HG03439 (cell line): ENCODE data around the gene MEI1.
"Not testable (repeated sequence)": the region's sequence is repeated elsewhere in the genome, so short reads cannot be mapped to it uniquely, and the experiment has no call there.

Experiments used
- ATAC-seq: cut with Tn5 transposase; IDR thresholded peaks from one replicate; pipeline ENCODE4 v1.9.1; 2021; ENCODE audit warnings: mild to moderate bottlenecking, moderate library complexity; ENCODE audit not compliant: unreplicated experiment

Gene MEI1, protein sequence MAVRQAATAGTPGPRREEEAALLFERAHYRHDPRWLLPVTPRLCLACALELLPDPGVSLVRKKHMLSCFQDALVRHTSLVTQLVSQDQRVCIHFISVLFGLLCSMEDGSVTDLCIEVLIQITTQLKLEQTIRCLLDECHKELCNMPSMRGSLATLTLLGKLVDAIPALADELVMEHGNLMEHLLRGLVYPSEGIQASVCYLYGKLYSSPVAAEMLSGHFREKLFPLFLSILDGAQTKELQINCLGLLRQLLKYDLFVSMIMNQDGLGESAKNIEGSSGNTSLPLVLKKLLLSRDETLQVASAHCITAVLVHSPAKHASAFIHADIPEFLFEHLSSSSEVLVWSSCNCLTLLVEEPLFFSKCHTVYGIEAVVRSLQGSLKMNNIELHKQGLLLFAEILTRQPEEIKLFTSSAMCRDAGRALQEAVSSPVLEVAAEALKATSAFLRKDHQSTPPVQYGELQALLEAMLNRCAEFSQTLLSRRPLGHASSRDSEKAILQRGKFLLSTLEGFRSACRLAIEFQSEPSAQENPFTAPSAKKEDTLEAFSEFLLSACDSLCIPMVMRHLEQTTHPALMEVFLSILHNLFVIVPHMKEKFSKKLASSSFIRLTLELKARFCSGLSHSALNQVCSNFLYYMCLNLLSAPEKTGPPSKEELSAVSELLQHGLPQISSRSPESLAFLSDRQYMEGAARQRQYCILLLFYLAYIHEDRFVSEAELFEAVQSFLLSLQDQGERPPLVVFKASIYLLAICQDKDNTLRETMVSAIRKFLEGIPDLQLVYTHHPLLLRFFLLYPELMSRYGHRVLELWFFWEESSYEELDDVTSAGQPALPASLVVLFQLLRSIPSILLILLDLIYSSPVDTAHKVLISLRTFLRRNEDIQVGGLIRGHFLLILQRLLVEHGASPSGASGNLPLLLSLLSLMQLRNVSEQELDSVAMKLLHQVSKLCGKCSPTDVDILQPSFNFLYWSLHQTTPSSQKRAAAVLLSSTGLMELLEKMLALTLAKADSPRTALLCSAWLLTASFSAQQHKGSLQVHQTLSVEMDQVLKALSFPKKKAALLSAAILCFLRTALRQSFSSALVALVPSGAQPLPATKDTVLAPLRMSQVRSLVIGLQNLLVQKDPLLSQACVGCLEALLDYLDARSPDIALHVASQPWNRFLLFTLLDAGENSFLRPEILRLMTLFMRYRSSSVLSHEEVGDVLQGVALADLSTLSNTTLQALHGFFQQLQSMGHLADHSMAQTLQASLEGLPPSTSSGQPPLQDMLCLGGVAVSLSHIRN

DNA sequence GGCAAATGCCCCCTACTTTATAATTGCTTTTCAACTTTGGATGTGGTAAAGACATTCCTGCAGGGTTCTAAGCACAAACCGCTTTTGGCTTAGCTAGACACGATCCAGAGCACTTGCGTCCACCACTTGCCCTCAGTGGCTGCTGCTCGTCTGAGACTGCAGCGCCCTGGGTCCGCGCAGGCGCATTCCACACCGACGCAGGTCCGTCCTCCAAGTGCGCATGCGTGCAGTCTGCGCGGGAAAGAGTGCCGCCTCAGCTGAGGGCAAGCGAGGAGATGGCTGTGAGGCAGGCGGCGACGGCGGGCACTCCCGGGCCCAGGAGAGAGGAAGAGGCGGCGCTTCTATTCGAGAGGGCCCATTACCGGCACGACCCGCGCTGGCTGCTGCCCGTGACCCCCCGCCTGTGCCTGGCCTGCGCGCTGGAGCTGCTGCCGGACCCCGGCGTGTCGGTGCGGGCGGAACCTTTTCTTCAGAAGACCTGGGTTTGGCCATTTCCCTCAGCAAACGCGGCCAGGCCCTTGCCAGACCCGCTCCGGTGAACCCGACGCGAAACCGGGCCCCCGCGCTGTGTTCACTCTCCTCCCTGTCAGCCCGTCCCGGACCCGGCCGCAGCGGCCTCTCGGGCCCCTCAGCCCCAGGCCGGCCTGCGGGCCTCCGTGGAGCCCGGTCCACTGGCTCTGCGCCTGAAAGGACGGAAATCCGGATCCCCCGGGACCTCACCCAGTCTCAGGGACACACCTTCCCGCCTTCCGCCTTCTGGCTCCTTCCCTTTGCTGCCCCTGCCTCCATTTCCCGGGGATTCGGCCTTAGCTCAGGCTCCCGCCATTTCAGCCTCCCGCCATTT lies at the start of gene MEI1:
MEI1 (plus strand) TSS at position 240 of the 844 bp plus-strand sequence; CDS start at position 276, 36 bp downstream.
- ATAC-seq, result no peak

DNA sequence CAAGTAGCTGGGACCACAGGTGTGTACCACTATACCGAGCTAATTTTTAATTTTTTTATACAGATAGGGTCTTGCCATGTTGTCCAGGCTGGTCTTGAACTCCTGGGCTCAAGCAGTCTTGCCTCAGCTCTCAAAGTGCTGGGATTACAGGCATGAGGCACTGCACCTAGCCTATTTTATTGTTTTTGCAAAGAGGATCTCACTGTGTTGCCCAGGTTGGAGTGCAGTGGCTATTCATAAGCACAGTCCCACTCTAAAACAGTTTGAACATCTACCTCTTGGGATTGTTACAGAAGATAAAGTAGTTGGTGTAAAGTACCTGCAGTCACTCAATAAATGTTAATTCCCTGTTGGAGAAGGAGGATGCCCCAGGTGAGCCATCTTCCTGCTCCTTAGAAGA lies 49.1 kb upstream of the MEI1 start:
- no peak for ATAC-seq

DNA sequence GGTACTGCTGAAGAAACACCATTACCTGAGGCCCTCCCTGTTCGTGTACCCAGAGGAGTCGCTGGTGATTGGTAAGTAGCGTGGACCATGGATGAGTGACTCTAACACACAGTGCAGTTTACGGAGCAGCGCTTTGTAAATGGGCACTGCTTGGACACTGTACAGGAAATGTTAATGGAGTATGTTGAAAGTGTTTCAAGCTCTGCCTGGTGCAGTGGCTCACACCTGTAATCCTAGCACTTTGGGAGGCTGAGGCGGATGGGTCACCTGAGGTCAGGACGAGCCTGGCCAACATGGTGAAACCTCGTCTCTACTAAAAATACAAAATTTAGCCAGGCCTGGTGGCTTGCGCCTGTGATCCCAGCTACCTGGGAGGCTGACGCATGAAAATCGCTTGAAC lies 48.5 kb upstream of the MEI1 start:
- no peak for ATAC-seq

DNA sequence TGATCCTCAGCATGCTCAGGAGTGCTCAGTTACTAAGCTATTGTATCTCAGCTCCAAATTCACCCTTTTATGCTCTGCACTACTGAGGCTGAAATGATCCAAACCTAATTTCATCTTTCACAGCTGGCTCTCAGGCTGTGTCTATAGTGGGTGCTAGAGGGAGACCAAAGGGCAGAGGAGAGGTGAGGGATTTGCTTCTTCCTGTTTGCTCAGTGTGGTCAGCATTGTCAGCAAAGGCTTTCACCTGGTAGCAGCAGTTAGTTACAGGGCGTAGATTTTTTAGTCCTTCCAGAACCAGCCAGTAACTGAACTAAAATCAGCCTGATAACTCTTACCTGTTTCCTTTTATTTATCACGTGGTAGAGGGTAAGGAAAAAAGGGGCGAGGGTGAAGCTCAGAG lies 45.0 kb upstream of the MEI1 start:
- ATAC-seq, result no peak

DNA sequence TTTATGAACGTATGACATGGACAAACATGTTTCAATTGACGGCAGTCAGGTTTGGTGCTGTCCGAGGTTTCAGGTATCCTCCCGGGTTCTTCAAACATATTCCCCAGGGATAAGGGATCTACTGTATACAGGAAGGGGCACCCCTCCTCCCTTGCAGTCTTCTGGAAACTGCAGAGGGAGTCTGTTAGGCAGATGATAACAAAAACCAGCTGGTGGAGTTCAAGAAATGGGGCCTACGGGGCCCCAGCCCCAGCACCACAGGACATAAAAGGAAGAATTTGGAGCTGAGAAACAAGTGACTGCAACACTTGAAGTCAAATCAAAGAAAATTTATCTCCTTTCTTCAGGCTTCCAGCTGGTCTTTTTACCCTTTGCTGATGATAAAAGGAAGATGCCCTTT lies 42.7 kb upstream of the MEI1 start:
- ATAC-seq, result no peak

DNA sequence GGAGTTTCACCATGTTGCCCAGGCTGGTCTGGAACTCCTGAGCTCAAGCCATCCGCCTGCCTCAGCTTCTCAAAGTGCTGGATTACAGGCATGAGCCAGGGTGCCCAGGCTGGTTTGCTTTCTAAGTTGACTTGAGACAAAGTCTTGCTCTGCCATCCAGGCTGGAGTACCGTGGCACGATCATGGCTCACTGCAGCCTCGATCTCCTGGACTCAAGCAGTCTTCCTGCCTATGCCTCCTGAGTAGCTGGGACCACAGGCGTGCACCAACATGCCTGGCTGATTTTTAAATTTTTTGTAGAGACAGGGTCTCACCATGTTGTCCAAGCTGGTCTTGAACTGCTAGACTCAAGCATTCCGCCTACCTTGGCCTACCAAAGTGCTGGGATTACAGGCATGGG lies 41.6 kb upstream of the MEI1 start:
- no peak for ATAC-seq

DNA sequence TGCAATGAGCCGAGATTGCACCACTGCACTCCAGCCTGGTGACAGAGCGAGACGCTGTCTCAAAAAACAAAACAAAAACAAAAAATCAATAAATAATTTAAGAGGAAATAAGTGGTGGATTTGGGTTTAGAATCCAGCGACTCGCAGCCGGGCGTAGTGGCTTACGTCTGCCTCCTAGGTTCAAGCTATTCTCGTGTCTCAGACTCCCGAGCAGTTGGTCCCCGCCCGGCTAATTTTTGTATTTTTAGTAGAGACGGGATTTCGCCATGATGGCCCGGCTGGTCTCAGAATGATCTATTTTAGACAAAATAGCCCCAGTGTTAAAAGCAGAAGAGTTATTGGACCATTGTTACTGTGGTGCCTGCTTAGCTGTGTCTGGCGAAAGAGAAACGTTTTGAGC lies 40.4 kb upstream of the MEI1 start:
- ATAC-seq, result no peak

DNA sequence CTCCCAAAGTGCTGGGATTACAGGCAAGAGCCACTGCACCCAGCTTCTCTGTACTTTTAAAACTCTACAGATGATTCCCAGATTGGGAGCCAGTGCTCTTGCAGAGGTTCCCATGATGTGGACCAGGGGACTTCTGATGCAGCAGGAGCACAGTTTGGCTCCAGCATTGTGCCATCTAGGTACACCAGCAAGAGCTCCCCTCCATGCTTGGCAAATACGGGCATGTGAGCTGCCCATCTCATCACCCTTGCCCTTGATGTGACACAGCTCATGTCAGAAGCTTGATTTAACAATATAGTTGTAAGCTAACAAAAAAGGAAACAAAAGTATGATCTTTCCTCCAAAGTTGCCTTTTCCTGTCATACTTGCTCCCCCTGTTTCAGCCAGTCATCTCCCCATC lies 39.4 kb upstream of the MEI1 start:
- no peak for ATAC-seq

DNA sequence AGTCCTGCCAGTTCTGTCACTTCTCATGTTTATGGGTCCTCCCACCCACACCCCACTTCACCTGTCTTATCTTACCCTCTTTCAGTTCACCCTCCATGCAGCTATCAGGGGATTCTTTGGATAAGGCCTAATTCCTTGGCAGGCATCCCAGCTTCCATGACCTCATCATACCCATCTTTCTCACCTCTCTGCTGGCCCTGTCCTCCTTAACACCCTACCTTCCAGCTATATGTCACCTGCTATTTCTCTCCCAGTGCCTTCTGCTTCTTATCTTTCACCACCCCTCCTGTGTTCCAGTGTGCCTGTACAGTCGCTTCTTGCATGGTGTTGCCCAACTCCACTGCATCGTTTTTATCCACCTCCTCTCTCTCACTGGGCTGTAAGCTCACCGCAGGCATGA lies 38.9 kb upstream of the MEI1 start:
- no peak for ATAC-seq

DNA sequence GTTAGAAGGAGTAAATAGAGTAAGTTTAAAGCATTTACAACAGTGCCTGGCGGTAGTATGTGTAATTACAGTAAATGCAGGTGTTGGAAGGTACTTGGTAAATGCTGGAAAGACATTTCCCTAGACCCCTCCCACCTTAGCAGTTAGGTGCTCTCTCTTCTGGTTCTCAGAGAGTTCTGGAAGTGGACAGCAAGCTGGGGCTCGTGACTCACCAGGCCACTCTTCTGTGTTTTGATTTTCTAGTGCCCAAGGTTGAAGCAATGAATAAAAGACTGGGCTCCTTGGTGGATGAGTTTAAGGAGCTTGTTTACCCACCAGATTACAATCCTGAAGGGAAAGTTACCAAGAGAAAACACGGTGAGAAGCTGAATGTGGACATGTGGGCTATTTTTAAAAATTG lies 38.2 kb upstream of the MEI1 start:
- ATAC-seq, result no peak

DNA sequence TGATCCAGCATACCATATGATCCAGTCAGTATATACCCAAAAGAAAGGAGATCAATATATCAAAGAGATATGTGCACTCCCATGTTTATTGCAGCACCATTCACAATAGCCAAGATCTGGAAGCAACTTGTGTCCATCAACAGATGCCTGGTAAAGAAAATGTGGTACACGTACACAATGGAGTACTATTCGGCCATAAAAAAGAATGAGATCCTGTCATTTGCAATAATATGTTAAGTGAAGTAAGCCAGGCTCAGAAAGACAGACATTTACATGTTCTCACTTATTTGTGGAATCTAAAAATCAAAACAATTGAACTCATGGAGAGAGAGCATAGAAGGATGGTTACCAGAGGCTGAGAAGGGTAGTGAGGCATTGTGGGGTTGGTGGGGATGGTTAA lies 37.6 kb upstream of the MEI1 start:
- ATAC-seq, result no peak

DNA sequence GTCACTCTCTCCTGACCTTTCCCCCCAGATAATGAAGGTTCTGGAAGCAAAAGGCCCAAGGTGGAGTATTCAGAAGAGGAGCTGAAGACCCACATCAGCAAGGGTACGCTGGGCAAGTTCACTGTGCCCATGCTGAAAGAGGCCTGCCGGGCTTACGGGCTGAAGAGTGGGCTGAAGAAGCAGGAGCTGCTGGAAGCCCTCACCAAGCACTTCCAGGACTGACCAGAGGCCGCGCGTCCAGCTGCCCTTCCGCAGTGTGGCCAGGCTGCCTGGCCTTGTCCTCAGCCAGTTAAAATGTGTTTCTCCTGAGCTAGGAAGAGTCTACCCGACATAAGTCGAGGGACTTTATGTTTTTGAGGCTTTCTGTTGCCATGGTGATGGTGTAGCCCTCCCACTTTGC lies 35.7 kb upstream of the MEI1 start:
- not testable (repeated sequence) for ATAC-seq

DNA sequence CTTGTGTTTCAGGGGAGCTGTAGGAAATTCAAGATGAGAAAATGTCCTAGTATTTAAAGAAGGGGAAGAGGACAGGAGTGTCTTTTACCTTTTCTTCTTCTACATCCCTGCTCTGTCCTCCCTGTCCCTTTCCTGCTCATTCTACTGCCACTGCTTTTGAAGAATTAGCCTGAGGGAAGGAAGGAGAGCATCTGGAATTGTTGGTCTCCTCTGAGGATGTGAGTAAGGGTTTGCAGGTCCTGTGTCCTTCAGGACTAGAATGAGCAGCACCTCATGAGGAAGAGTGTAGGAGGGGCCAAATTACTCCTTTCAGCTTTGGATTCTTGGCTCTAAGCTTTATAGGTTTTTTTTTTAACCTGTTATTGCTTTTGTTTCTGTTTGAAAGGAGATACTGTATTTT lies 34.8 kb upstream of the MEI1 start:
- no peak for ATAC-seq

DNA sequence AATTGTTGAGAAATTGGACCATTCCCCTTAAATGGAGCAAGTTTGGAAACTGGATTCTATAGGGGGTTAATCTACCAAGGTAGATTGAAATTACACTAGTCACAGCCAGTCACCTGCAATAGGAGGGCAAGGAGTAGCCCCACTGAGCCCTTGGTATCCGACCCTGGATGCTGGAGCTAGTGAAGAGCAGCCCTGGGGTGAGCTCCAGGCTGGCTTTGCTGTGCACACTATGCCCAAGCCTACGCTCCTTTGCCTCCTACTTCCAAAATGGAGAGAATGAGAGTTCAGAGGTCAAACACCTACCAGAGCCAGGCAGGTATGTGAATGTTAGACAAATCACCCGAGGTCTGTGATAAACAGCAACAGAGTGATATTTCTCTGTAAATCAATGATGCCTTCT lies 34.4 kb upstream of the MEI1 start:
- no peak for ATAC-seq

DNA sequence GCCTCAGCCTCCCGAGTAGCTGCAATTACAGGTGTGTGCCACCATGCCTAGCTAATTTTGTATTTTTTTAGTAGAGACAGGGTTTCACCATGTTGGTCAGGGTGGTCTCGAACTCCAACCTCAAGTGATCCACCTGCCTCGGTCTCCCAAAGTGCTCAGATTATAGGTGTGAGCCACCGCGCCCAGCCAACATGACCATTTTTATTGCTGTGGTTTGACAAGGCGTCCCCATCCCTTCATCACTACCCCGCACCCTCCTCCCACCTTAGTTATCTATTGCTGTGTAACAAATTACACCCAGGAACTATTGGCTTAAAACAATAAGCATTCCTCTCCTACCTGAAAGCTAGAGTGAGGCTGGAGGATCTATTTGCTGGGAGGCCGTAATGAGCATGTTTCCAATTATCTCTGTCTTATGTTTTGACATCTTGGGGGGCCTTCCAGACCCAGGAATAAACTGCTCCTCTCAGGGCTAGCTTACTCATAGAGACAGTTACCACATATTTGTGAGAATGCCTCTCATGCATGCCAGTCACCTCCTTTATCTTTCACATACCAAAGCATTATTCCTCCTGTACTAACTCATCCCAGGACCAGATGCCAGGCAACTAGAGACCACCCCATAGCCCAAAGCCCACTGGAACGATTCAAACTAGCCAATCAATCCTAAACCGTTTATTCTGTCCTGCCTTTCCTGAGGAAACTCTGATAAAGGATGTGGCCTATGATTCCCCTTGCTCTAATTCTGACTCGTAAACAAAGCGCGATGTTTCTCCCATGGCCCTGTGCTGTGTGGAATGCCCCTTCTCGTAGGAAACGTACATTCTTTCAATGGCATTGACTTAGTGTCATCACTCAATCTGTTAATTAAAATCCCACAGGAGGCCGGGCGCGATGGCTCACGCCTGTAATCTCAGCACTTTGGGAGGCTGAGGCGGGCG lies 30.1 kb upstream of the MEI1 start:
- ATAC-seq, result no peak

DNA sequence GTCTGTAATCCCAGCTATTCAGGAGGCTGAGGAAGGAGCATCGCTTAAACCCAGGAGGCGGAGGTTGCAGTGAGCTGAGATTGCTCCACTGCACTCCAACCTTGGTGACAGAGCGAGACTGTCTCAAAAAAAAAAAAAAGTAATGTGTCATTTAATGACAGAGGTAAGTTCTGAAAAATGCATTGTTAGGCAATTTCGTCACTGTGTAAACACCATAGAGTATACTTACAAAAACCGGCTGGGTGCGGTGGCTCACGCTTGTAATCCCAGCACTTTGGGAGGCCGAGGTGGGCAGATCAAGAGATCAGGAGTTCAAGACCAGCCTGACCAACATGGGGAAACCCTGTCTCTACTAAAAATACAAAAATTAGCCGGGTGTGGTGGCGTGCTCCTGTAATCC lies 27.2 kb upstream of the MEI1 start:
- not testable (repeated sequence) for ATAC-seq

DNA sequence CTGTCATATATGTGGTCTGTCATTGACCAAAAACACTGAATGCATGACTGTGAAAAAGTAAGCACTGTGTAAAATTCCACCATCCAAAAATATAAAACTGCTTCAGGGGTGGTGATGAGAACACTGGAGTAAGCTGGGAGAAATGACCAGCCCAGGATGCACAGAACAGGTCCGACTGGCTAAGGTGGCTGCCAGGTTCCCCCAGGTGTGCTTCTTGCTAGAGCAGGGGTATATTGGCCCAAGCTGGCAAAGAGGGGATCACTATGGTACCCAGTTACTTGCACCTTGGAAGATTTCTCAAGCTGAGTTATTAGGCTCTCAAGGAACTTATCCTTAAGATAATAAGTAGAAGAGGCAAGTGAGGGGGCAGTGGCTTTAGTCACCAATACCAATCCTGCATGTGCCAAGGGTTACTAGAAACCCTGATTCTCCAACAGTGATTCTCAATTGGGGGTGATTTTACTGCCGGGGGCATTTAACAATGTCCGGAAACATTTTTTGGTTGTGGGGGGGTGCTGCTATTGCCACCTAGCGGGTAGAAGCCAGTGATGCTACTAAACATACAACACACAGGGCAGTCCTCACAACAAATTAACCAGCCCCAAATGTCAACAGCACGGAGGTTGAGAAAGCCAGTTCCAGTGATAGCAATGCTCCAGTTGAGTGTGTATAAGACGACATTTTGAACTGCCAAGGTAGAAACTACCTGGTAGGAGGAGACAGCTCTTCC lies 26.4 kb upstream of the MEI1 start:
- ATAC-seq, result no peak

DNA sequence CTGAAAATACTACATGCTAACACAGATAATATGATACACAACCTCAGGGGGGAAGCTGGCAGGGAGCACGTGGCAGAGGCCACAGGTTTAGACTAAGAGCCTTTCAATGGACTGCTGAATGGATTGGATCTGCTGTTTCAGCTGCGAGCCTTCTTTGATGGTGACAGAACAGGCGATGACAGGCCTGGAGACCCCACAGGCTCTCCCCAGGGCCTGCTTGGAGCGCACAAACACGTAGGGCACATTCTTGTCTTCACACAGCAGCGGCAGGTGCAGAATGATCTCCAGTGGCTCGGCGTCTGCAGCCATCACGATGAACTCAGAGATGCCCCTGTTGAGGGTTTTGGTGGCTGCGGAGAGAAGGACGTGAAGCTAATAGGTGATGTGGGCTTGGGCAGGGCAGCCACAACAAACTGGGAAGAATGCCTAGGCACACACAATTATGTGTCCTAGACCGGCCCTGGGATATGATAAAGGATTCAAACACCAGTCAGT lies 24.4 kb upstream of the MEI1 start:
- no peak for ATAC-seq
